Lower lobe of right lung (tissue), 2 donors: ENCODE measurements around the gene YTHDF1. TPM values are rescaled to one million over a fixed set of nuclear protein-coding genes. Genes with fewer than 3 reads are reported as not detected.

Experiments
- ATAC-seq, 2 donors: fragments of 200-7000 bp; cut with Tn5 transposase; one replicate each; pipeline ENCODE4 v1.9.1; 2020 to 2022; ENCODE audit warnings: mild to moderate bottlenecking in 2 of 2, moderate library complexity in 2 of 2
- DNase-seq: peaks from one replicate; pipeline ENCODE4 v3.0.0-alpha.2; 2020
- H3K27ac ChIP-seq: fragments of 200-600 bp; one replicate; pipeline ENCODE4 v1.8.0; 2022
- H3K27me3 ChIP-seq: fragments of 200-600 bp; one replicate; pipeline ENCODE4 v1.8.0; 2022; ENCODE audit warnings: low read depth
- H3K36me3 ChIP-seq: fragments of 200-600 bp; one replicate; pipeline ENCODE4 v1.8.0; 2022; ENCODE audit warnings: mild to moderate bottlenecking
- H3K4me1 ChIP-seq: fragments of 200-600 bp; one replicate; pipeline ENCODE4 v1.8.0; 2022
- H3K4me3 ChIP-seq: fragments of 200-600 bp; one replicate; pipeline ENCODE4 v1.8.0; 2022; ENCODE audit warnings: mild to moderate bottlenecking
- H3K9me3 ChIP-seq: fragments of 200-600 bp; one replicate; pipeline ENCODE4 v1.8.0; 2022
- CTCF ChIP-seq: fragments of 200-600 bp; IDR thresholded peaks from one replicate; pipeline ENCODE4 v1.8.0; 2022; ENCODE audit warnings: antibody characterized with exemption, mild to moderate bottlenecking
- intact Hi-C: fragments of 100-400 bp; cut with DNase I; formaldehyde crosslinking; loops from one replicate; pipeline ENCODE4 v1.11.0; 2022
- total RNA-seq: library from RNA; stranded (reverse); fragmentation: NEBNext Ultra II Directional; extraction: Animal tissue kit (Norgen Biotek cat#: 25700); gene quantifications from one replicate; pipeline ENCODE4 v1.2.1, GENCODE V29; 2021
- donor health status: DM: no; HTN: yes; CAD: no; lungs with severe emphysema.

Gene YTHDF1
- total RNA-seq, 1 donor from 2014 or later = 33.4 TPM

GRCh38 chr20:63256954-63257353 is 41.0 kb upstream of the YTHDF1 start:
- Histone ChIP-seq H3K27me3 (peaks cover 86% of the 10 kb centered on the region), H3K4me1 (peaks cover 10% of the 10 kb centered on the region)
- no peak for ATAC-seq

GRCh38 chr20:63255931-63256704 is 40.2 kb upstream of the YTHDF1 start:
- Histone ChIP-seq H3K9me3 (no peaks in the 10 kb centered on the region), H3K27me3 (peaks cover 84% of the 10 kb centered on the region), H3K4me1 (peaks cover 10% of the 10 kb centered on the region), H3K27ac (no peak overlapping the region), H3K36me3 (no peaks in the 10 kb centered on the region), H3K4me3 (no peak overlapping the region)
- intact Hi-C loops = no loop called here
- no peak for ATAC-seq
- no peak for DNase-seq
- TF ChIP-seq CTCF = no peak

More at GRCh38 chr20:63256954-63257353, 41.0 kb upstream of the YTHDF1 start:
- no peak for DNase-seq
- Histone ChIP-seq H3K36me3 (no peaks in the 10 kb centered on the region), H3K9me3 (no peaks in the 10 kb centered on the region), H3K4me3 (no peak overlapping the region), H3K27ac (no peak overlapping the region)
- intact Hi-C loops = no loop called here
- no peak for TF ChIP-seq CTCF

- Histone ChIP-seq H3K9me3 (no peaks in the 10 kb centered on the region), H3K27me3 (peaks cover 71% of the 10 kb centered on the region), H3K4me3 (no peak overlapping the region), H3K36me3 (no peaks in the 10 kb centered on the region), H3K27ac (no peak overlapping the region), H3K4me1 (peaks cover 10% of the 10 kb centered on the region)
- DNase-seq (no peak), ATAC-seq (peak in 1 of 2 donors; percentile 9)
- no peak for TF ChIP-seq CTCF
- intact Hi-C loops = no loop called here
Measured at GRCh38 chr20:63254606-63255384, 38.9 kb upstream of the YTHDF1 start.

- no peak for ATAC-seq
- Histone ChIP-seq H3K4me3 (peak within 1 kb of the TSS; percentile 35), H3K9me3 (no peaks in the 10 kb centered on the region), H3K4me1 (peaks cover 10% of the 10 kb centered on the region), H3K36me3 (no peaks in the 10 kb centered on the region), H3K27ac (no peak within 1 kb of the TSS), H3K27me3 (peaks cover 67% of the 10 kb centered on the region)
- TF ChIP-seq CTCF = no peak
- intact Hi-C loops = no loop called here
- no peak for DNase-seq
Measured at GRCh38 chr20:63254232-63254605, 38.3 kb upstream of the YTHDF1 start, which contains the start of gene NKAIN4. Gene NKAIN4 (minus strand): TSS chr20:63254463. CDS start chr20:63254450, 13 bp downstream.

GRCh38 chr20:63253438-63254231 is 37.7 kb upstream of the YTHDF1 start:
- H3K27ac ChIP-seq = no peak overlapping the region
- H3K4me1 ChIP-seq = peaks cover 10% of the 10 kb centered on the region
- H3K36me3 ChIP-seq = no peaks in the 10 kb centered on the region
- ATAC-seq (no peak), DNase-seq (no peak)
- TF ChIP-seq CTCF = no peak
- peak overlapping the region; percentile 35 for H3K4me3 ChIP-seq
- intact Hi-C loops = no loop called here
- H3K9me3 ChIP-seq = no peaks in the 10 kb centered on the region
- peaks cover 68% of the 10 kb centered on the region for H3K27me3 ChIP-seq
